NCI-H510A treated with DMSO at 0.1 percent for 48 hours (cell line): ENCODE data around the gene CPNE6.

Experiments
- DNase-seq: peaks from one replicate; lab custom pipeline; 2025; lab: John Stamatoyannopoulos, UW

CPNE6 gene

DNA sequence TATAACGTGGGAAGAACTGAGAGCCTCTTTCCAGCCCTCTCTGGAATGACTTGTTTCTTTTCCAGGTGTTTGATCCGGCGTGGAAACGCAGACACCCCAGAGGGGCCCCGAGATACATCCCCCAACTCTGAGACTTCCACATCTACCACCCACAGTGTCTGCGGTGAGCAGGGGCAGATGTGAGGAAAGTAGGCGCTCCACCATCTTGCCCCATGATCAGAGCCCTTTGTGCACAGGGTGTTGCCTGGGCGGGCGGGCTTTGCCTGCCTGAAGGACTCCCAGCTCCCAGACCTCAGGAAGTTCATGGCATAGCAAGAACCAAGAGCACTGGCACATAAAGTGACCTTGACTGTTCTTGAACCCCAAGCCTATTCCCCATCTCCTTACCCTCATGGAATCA, 16.7 kb upstream of the CPNE6 start:
- DNase-seq, result no peak

DNA sequence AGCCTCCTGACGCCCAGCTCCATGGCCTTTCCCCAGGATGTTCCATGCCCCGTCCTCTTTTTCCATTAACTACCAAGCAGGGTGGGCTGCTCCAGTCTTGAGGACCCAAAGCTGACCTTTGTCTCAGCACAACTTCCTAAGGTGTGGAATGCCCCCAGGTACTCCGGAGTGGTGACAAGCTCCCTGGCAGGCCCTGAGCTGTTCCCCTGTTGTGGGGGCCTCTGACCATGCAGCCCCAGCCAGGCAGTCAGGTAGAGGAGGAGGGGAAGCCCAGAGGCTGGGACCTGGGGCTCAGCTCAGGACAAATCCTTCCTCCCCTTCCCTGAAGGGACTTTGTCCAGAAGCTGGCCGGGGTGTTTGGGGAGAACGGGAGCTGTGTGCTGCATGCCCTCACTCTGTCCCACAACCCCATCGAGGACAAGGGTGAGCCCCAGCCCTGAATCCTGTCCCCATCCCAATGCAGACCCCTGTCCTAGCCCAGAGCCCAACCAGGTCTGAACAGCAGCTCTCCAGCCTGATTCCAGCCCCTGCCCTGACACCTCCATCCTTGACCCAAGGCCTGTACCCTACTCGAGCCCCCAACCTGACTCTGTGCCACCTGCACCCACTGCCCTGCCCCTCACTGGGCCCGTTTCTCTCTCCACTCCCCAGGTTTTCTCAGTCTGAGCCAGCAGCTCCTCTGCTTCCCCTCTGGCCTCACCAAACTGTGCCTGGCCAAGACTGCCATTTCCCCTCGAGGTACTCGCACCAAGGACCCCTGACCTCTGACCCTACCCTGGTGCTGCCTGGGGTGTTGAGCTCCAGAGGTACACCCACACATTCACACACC, 15.2 kb upstream of the CPNE6 start:
- no peak for DNase-seq

DNA sequence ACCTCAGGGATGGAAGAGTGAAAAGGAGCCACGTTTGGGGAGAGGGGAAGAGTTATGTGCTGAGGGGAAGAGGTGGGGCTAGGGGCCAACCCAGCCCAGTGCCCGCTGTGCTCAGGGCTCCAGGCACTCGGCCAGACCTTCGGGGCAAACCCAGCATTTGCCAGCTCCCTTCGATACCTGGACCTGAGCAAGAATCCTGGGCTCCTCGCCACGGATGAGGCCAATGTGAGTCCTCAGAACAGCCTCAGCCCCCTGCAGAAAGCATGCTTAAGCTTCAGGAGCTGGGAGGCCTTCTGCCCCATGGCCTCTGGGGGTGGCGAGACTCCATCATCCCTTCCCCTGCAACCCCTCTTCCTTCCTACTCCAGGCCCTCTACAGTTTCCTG, 14.6 kb upstream of the CPNE6 start:
- no peak for DNase-seq

DNA sequence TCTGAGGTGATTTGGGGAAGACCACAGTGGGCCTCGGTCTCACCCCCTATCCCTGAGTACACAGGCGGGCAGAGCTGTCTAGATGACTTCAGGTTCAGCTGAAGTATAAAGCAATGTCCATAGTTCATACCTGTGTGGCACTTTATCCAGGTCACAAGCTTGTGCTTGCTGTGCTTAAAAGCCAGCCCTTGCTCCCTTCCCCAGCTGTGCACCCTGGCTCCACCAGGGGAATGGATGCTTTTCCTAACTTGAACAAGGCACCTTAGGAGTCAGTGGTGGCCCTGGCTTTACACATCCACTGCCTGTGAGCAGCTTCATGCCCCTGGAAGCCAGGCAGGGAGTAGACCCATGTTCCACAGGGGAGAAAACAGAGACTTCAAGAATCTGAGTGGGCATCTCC, 14.1 kb upstream of the CPNE6 start:
- DNase-seq, result no peak

DNA sequence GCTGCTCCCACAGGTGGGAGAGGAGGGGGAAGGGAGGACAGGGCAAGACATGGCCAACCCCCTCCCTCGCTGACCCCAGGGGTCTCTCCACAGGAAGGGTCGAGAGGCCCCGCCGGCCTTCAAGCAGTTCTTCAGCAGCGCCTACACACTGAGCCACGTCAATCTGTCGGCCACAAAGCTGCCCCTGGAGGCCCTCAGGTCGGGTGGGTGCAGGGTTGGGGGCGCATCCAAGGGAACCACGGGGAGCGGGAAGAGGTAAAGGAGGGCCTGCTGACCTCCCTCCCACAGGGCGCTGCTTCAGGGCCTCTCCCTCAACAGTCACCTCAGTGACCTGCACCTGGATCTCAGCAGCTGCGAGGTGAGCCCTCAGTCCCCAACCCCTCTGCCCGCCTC, 13.5 kb upstream of the CPNE6 start:
- DNase-seq, result no peak

DNA sequence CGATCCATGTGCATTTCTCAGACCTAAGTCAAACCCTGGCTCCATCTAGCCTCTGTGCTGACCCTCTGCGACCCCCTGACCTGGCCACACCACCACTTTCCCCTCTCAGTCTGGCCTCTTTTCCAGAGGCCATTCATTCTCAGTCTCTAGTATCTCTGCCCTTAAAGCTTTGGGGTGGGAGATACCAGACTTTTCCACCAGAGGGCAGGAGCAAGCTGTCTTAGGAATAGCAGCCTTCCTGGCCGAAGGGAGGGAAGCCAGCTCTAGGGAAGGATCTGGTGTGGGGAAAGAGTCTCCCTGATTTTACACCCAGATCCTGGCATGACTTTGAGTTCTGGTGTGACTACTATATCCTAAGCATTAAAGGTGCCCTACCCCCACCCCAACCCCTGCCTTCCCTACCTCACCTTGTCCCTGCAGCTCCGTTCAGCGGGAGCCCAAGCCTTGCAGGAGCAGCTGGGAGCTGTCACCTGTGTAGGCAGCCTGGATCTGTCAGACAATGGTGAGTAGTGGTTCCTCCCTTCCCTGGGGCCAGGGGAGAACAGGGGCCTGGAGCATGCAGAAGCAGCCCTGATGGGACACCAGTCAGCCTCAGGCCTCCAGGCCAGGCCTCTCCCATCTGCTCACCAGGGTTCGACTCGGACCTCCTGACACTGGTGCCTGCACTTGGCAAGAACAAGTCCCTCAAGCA, 13.0 kb upstream of the CPNE6 start:
- DNase-seq, result peak; percentile 30

DNA sequence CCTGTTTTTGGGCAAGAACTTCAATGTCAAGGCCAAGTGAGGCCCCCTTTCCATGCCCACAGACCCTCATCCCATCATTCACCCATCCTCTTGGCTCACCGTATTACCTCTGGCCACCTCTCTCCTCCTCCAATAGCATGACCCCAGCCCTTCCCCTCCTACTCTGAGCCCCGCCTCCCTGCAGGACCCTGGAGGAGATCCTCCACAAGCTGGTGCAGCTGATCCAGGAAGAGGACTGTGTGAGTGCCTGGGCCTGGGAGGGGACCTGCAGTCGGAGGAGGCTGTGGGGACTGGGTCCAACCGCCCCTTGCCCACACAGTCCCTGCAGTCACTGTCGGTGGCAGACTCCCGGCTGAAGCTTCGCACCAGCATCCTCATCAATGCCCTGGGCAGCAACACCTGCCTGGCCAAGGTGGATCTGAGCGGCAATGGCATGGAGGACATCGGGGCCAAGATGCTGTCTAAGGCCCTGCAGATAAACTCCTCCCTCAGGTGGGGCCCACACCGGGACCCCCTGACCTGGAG, 12.3 kb upstream of the CPNE6 start:
- no peak for DNase-seq

DNA sequence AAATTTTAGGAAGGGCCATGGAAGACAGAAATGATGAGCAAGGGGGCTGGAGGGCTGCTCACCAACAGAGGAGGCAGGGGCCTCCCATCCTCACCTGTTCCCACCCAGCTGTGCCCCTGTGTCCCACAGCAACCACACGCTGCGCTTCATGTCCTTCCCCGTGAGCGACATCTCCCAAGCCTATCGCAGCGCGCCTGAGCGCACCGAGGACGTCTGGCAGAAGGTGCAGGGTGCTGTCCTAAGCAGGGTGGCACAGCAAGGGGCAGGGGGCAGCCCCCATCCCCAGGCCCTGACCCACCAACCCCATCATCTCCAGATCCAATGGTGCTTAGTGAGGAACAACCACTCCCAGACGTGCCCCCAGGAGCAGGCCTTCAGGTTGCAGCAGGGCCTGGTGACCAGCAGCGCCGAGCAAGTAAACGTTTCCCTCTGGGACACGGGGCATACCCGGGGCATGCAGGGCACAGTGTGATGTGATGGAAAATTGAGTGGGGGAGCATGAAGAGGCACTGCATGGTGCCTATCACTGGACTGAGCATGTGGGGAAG, 11.4 kb upstream of the CPNE6 start:
- DNase-seq, result no peak

DNA sequence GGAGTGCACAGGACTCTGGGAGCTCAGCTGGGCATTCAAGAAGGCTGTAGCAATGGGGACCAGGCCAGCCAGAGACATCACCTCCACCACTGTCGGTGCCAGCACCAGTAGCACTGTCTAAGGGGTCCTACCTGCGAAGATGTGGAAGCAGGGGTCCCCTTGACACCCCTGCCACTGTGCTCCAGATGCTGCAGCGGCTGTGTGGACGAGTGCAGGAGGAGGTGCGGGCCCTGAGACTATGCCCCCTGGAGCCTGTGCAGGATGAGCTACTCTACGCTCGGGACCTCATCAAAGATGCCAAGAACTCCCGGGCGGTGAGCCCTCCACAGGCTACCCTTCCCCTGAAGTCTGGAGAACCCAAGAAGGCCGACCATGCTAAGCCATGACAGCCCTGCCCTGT, 10.9 kb upstream of the CPNE6 start:
- no peak for DNase-seq

DNA sequence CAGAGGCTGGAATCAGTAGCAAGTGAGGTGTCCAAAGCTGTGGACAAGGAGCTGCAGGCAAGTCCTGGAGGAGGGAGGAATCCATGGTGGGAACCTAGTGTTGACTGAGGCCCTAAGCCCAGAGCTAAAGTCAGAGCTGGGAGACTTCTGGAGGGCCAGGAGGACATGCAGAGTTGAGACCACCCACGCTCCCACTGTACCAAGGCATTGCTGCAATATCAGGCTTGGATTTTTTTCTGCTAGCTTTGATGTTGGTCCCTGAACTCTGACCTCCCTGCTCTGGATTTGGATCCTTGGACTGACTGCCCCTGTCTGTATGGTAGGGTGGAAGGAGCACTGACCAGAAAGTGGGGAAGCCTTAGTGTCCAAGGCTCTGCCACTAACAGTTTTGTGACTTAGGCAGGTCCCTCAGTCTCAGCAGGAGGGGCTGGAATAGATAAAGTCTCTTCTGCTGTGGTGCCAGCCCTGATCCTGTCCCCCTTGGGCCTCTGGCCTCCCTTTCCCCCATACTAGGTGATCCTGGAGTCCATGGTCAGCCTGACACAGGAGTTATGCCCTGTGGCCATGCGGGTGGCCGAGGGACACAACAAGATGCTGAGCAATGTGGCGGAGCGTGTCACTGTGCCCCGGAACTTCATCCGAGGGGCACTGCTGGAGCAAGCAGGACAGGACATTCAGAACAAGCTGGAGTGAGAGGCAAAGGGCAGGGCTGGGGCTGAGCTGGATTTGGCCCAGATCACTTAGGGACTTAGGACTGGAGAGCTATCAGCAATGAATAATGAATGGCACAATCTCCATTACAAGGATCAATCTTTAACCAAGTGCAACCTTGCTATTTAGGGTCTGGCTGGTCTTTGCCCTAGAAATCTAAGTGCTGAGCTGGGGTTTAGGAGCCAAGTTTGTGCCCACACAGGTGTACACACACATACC, 10.1 kb upstream of the CPNE6 start:
- no peak for DNase-seq

DNA sequence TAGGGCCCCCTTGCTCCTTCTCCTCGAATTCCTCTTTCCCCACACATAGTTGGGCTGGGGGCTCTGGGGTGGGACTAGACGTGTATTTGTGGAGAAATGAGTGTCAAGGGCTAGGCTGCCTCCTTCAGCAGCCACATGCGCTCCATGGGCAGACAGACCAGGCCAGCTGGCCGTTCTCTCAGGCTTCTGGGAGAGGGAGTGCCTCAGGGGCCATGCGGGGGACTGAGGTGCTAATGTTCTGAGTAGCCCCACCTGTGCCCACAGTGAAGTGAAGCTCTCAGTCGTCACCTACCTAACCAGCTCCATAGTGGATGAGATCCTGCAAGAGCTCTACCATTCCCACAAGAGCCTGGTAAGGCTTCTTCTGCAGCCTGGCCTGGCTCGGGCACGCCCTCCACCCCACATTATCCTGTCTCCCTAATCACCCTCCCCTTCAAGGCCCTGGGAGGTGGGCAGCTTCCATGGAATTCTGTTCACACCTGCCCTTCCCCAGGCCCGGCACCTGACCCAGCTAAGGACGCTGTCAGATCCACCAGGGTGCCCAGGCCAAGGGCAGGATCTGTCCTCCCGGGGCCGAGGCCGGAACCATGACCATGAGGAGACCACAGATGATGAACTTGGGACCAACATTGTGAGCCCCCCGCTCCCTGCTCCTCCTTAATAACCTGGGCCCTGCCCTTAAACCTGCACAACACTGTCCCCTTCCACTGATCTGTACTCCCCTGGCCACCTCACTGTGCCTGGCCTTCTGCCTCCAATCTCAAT, 9.0 kb upstream of the CPNE6 start:
- no peak for DNase-seq

DNA sequence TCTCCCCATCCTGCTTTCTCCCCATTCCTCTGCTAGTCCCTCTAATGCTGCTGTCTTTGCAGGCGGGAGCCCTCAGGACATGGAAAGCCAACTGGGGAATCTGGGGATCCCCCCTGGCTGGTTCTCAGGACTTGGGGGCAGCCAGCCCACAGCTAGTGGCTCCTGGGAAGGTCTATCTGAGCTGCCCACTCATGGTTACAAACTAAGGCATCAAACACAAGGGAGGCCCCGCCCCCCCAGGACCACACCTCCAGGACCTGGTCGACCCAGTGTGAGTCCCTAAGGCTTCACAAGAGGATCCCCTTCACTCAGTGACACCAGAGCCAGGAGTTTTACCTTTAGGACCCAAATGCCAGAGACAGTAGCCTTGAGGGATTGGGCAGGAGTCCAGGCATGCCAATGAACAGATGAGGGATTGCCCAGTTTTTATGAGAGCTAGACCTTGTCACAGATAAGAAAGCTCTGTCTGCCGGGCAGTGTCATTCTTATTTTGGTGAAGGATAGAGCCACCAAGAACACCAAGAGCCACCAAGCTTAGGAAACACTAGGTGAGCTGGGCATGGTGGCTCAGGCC, 8.0 kb upstream of the CPNE6 start:
- DNase-seq, result no peak

DNA sequence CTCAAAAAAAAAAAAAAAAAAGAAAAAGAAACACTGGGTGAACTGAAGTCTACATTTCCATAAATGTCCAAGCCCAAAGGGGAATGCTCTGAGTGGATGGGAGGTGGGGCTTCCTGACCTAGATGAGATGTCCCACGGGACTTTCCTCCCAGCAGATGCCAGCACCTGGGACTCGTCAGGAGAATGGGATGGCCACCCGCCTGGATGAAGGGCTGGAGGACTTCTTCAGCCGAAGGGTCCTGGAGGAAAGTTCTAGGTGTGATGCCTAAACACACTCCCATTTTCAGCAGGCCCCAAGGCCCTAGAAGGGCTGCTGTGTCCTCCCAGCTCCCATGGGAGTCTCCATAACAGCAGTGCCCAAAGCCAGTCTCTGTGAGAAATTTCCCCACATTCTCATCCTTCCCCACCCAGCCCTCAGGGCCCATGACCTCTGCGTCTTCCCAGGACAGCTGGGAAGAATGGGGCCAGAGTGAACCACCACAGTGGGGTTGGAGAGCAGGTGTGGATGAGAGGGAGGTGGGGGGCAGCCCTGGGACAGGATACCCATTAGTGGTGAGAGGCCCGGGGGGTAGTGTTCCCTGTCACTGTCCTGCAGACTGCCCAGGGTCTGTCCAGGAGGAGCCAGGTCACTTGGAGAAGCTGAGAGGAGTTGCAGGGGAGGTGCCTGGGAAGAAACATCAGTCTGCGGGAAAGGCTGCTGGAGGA, 7.1 kb upstream of the CPNE6 start:
- no peak for DNase-seq

DNA sequence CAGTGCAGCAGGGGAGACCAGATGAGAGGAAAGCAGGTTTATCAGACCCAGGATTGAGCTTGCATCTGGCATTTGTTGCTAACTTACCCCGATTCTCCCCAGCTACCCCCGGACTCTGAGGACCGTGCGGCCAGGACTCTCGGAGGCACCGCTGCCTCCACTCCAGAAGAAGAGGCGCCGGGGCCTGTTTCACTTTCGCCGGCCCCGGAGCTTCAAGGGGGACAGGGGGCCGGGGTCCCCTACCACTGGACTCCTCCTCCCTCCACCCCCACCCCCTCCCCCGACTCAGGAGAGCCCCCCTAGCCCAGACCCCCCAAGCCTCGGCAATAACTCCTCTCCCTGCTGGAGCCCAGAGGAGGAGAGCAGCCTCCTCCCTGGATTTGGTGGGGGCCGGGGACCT, 6.5 kb upstream of the CPNE6 start:
- DNase-seq, result no peak

DNA sequence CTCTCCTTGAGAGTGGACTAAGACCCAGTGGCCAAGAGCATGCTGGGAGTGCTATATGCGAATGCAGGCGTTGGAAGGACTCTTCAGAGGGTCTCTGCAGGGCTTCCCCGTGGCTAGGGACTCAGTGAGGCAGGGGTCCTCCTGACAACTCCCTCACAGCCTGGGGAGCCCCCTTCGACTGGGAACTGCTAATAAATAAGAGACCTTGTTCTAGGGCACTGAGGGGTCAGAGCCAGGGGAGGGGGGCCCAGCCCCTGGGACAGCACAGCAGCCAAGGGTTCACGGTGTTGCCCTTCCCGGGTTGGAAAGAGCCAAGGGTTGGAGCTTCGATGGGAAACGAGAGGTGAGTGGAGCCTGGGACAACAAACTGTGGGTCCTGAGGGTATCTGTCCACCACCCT, 6.0 kb upstream of the CPNE6 start:
- no peak for DNase-seq

DNA sequence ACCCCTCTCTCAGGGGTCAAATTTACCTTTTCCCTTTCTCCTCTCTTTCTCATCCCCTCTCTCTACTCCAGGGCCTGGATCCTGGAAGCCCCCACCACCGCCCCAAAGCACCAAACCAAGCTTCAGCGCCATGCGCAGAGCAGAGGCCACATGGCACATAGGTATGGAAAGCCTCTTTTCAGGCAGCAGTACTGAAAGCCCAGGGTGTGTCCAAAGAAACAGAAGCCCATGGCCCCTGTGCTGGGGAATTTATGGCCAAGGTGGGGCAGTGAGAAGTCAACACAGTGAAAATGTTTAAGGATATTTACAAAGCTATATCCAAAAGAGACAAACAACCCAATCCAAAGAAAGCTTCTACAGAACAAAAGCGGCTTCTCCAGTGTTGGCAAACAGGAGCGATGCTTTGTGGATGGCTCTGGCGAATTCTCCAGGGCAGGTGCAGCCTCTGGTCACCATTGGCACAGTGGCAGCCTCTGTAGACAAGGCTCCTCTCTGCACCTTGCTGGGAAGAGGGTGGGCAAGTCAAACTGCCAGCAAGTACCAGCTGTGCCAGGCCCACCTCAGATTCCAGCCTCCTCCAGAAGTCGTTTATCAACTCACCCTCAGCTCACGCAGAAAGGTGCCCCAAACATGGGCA, 4.7 kb upstream of the CPNE6 start:
- DNase-seq, result no peak

DNA sequence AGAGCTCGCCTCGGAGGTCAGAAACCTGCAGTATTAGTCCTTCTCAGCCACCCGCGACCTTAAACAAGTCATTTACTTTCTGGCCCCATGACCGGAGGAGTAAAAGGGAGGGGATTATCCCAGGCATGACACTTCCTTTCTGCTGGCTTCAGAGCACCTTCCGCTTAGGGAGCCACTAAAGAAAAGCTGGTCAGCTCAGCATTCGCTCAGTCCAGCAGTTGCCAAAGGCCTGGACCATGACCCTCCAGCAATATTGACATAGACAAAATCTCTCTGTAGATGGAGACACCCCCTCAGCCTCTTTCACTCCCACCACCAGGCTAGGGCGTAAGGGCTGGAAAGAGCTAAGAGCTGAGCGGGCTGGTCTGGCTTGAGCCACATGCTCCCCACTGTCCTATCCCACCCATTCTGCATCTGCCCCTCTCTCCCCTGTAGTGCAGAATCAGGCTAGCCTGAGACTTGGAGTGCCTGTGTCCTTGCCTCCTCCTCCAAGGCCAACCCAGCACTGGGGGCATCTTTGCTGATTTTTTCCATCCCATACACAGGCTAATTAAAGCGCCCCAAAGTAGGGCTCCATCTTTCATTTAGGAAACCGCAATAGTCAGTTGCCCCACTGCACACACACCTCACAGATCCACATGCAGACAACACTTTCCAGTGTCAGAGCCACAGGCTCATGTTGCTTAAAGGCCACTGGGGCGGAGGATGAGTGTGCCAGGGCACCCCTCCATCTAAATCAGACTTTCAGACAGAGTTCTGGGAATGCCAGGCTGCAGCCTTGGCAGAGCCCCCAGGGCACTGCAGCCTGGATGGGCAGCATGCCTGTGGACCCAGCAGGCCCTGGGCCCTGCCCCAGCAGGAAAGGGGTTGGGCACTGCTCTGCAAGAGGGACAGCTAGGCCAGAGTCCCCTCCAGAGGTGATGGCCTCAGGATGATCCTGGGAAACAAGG, 4.0 kb upstream of the CPNE6 start:
- DNase-seq, result no peak

DNA sequence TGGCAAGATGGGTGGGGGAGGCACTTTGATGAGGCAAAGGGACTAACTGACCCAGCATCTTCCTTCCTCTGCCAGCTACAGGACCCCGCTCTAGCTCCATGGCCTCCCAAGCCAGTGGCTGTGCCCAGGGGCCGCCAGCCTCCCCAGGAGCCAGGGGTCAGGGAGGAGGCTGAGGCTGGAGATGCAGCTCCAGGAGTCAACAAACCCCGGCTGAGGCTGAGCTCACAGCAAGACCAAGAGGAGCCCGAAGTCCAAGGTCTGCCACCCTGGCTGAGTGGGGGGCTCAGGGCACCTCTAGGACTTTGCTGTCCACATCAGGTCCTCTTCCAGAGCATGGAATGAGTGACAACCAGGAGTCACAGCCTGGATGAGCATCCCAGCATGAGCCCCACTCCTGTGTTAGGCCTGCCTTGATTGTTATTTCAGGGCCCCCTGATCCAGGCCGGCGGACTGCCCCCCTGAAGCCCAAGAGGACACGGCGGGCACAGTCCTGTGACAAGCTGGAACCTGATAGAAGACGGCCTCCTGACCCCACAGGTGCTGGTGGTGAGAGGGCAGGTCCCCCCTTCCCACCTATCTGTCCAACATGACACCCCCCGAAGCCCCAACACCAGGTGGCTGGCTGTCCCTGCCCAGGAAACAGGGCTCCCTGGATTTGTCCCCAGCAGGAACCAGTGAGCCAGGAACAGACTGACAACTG, 2.5 kb upstream of the CPNE6 start:
- no peak for DNase-seq
